Measurements from ENCODE around the gene SLC9C1.

DNA sequence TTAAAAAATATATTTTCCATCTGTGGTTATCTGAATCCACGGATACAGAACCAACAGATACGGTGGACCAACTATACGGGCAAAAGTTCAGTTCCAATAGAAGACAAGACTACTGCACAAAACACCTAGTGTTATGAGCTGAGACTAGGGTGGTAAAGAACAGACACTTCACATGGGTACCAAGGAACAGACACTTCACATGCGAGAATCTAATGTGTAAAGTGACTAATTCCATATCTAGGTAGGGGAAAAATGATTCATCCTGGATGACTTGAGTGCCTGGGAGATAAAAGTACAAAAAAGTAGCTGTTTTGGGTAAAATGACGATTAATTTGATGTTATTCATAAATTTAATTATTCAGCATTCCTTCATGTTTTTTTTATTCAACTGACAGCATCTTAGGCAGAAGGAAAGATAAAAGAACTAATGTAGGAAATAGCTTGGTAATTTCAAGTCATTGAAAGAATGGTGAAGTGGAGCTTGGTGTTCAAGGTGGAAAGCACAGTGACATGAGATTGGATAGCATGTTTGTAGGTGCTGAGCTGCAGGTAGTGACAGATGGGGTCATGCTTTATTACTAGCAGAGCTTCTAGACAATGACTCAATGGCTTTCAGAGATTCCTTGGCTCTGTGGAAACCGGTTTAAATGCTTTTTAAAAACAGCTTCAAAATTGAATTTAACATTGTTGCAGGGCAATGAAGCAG, 44.2 kb upstream of the SLC9C1 start:
- TF ChIP-seq, protein P1, sequence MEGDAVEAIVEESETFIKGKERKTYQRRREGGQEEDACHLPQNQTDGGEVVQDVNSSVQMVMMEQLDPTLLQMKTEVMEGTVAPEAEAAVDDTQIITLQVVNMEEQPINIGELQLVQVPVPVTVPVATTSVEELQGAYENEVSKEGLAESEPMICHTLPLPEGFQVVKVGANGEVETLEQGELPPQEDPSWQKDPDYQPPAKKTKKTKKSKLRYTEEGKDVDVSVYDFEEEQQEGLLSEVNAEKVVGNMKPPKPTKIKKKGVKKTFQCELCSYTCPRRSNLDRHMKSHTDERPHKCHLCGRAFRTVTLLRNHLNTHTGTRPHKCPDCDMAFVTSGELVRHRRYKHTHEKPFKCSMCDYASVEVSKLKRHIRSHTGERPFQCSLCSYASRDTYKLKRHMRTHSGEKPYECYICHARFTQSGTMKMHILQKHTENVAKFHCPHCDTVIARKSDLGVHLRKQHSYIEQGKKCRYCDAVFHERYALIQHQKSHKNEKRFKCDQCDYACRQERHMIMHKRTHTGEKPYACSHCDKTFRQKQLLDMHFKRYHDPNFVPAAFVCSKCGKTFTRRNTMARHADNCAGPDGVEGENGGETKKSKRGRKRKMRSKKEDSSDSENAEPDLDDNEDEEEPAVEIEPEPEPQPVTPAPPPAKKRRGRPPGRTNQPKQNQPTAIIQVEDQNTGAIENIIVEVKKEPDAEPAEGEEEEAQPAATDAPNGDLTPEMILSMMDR (IDR thresholded peaks at IDR 0.05; ENCODE audit: low read depth, low read length, poor library complexity, severe bottlenecking): no peak
- TF ChIP-seq EZH2phosphoT487 (IDR thresholded peaks at IDR 0.05; ENCODE audit: borderline replicate concordance, low read length): no peak

Data from DOHH2 (cell line).